ENCODE data around the gene NME7.

DNA sequence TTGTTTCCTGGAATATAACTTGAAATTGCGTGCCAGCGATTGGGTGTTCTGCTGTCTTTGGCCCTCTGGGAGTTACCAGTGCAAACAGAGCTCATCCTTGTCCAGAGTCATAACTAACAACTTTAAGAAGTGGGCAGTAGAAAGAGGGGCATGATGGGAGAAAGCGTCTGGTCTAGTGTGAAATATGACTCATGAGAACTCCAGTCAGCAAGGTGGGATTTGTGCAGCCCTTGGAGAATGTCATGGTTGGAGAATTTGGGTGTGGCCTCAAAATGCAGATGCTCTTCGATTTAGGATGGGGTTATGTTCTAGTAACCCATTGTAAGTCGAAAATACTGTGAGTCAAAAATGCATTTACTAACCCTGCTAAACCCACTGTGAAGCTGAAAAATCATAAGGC lies 248.2 kb downstream of the NME7 start:
- TF ChIP-seq, protein P1, sequence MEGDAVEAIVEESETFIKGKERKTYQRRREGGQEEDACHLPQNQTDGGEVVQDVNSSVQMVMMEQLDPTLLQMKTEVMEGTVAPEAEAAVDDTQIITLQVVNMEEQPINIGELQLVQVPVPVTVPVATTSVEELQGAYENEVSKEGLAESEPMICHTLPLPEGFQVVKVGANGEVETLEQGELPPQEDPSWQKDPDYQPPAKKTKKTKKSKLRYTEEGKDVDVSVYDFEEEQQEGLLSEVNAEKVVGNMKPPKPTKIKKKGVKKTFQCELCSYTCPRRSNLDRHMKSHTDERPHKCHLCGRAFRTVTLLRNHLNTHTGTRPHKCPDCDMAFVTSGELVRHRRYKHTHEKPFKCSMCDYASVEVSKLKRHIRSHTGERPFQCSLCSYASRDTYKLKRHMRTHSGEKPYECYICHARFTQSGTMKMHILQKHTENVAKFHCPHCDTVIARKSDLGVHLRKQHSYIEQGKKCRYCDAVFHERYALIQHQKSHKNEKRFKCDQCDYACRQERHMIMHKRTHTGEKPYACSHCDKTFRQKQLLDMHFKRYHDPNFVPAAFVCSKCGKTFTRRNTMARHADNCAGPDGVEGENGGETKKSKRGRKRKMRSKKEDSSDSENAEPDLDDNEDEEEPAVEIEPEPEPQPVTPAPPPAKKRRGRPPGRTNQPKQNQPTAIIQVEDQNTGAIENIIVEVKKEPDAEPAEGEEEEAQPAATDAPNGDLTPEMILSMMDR (IDR thresholded peaks at IDR 0.05): no peak
- TF ChIP-seq POLR2A (IDR thresholded peaks at IDR 0.05): no peak
